HepG2 (cell line): ENCODE data around the gene MAPRE3. TPM values are rescaled to one million over a fixed set of nuclear protein-coding genes. Genes with fewer than 3 reads are reported as not detected.

Experiments used
- NFIC ChIP-seq: IDR thresholded peaks from 2 replicates; pipeline ENCODE4 v1.6.1; 2012; ENCODE audit warnings: mild to moderate bottlenecking, low read length, inconsistent platforms
- SAFB2 ChIP-seq: sonication (generic); formaldehyde crosslinking; IDR thresholded peaks from 2 replicates; pipeline ENCODE4 v1.5.1; 2020; ENCODE audit warnings: missing genetic modification reagents, low read depth, mild to moderate bottlenecking, borderline replicate concordance
- ZNF703 ChIP-seq: sonication (generic); formaldehyde crosslinking; IDR thresholded peaks from 2 replicates; pipeline ENCODE4 v1.5.1; 2020; ENCODE audit warnings: missing genetic modification reagents, mild to moderate bottlenecking, moderate library complexity, borderline replicate concordance
- polyA plus RNA-seq, 8 experiments: library from polyadenylated mRNA; depleted of rRNA in 3 of 8; stranded (reverse) in 7 of 8; unstranded in 1 of 8; fragments of >200 nt; fragmentation: Illumina TruSeq in 4 of 8; extraction: Trizol in 4 of 8; gene quantifications; 2 replicates each; pipeline versions ENCODE4 v1.2.1 to v1.2.3, GENCODE V29; 2011 to 2016; ENCODE audit warnings: low read depth in 4 of 8, missing spikeins in 1 of 8, mixed read lengths in 1 of 8; ENCODE audit not compliant: insufficient read depth in 1 of 8
- total RNA-seq, 5 experiments: library from RNA; depleted of rRNA; stranded (reverse); fragments of >200 nt; fragmentation: Illumina TruSeq; extraction: Trizol; gene quantifications; 2 replicates each; pipeline ENCODE4 v1.2.3, GENCODE V29; 2016; ENCODE audit warnings: low read depth in 1 of 5
- TF ChIP-seq, protein P1 (sequence below): sonication (generic); formaldehyde crosslinking; IDR thresholded peaks from 2 replicates; pipeline ENCODE4 v1.4.0; 2020; ENCODE audit warnings: missing genetic modification reagents, borderline replicate concordance
- TF ChIP-seq, protein P2 (sequence below): sonication (generic); formaldehyde crosslinking; IDR thresholded peaks from 2 replicates; pipeline ENCODE4 v1.8.0; 2022; ENCODE audit warnings: mild to moderate bottlenecking, missing genetic modification reagents, borderline replicate concordance
- TF ChIP-seq, protein P3 (sequence below): sonication (generic); formaldehyde crosslinking; IDR thresholded peaks from 2 replicates; pipeline ENCODE4 v1.9.0; 2021; ENCODE audit warnings: missing genetic modification reagents, borderline replicate concordance

Gene MAPRE3
- total and polyA plus RNA-seq, 2 of the 13 experiments (the other 11 are each of a cell fraction or from before 2014, with no cell fraction given) = 0.31 to 0.91 TPM

DNA sequence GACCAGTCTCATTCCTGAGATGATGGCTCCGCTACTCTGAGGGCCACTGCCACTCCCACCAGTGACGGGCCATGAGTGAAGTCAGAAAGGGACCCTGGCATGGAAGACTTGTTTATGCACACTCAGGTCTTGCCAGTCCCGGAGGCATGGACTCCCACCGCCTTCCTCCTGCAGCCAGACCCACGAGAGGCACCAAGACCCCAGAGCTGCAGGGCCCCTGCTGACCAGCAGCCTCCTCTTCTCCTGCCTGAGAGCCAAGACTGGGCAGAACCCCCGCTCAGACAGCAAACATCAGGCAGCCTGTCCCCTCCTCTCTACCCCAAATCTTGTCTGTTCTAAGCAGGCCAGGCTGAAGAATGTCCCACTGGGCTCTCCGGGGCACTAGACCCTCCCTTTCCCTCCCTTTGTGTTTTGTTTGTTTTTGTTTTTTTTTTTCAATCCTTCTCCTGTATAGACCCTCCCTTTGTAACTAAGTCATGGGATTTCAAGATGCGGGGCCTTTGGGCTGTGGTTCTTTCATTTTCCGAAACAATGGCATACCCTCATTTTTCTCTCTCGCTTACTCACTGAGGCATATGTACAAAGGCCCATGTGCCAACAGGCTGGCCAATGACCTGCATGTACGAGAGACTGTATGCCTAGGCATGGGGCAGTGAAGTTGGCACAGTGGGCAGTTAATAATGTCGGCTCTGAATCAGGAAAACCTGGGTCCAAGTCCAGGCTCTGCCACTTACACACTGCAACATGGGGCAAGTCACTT lies 24.3 kb upstream of the MAPRE3 start (continued):
- TF ChIP-seq, protein P1, sequence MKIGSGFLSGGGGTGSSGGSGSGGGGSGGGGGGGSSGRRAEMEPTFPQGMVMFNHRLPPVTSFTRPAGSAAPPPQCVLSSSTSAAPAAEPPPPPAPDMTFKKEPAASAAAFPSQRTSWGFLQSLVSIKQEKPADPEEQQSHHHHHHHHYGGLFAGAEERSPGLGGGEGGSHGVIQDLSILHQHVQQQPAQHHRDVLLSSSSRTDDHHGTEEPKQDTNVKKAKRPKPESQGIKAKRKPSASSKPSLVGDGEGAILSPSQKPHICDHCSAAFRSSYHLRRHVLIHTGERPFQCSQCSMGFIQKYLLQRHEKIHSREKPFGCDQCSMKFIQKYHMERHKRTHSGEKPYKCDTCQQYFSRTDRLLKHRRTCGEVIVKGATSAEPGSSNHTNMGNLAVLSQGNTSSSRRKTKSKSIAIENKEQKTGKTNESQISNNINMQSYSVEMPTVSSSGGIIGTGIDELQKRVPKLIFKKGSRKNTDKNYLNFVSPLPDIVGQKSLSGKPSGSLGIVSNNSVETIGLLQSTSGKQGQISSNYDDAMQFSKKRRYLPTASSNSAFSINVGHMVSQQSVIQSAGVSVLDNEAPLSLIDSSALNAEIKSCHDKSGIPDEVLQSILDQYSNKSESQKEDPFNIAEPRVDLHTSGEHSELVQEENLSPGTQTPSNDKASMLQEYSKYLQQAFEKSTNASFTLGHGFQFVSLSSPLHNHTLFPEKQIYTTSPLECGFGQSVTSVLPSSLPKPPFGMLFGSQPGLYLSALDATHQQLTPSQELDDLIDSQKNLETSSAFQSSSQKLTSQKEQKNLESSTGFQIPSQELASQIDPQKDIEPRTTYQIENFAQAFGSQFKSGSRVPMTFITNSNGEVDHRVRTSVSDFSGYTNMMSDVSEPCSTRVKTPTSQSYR (CRISPR knock-in tag) = no peak
- TF ChIP-seq, protein P2, sequence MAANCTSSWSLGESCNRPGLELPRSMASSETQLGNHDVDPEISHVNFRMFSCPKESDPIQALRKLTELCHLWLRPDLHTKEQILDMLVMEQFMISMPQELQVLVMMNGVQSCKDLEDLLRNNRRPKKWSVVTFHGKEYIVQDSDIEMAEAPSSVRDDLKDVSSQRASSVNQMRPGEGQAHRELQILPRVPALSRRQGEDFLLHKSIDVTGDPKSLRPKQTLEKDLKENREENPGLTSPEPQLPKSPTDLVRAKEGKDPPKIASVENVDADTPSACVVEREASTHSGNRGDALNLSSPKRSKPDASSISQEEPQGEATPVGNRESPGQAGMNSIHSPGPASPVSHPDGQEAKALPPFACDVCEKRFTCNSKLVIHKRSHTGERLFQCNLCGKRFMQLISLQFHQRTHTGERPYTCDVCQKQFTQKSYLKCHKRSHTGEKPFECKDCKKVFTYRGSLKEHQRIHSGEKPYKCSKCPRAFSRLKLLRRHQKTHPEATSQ (CRISPR knock-in tag) = no peak
- no peak for TF ChIP-seq SAFB2 (CRISPR knock-in tag)
- TF ChIP-seq, protein P3, sequence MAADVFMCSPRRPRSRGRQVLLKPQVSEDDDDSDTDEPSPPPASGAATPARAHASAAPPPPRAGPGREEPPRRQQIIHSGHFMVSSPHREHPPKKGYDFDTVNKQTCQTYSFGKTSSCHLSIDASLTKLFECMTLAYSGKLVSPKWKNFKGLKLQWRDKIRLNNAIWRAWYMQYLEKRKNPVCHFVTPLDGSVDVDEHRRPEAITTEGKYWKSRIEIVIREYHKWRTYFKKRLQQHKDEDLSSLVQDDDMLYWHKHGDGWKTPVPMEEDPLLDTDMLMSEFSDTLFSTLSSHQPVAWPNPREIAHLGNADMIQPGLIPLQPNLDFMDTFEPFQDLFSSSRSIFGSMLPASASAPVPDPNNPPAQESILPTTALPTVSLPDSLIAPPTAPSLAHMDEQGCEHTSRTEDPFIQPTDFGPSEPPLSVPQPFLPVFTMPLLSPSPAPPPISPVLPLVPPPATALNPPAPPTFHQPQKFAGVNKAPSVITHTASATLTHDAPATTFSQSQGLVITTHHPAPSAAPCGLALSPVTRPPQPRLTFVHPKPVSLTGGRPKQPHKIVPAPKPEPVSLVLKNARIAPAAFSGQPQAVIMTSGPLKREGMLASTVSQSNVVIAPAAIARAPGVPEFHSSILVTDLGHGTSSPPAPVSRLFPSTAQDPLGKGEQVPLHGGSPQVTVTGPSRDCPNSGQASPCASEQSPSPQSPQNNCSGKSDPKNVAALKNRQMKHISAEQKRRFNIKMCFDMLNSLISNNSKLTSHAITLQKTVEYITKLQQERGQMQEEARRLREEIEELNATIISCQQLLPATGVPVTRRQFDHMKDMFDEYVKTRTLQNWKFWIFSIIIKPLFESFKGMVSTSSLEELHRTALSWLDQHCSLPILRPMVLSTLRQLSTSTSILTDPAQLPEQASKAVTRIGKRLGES (CRISPR knock-in tag) = no peak
- no peak for TF ChIP-seq ZNF703 (CRISPR knock-in tag)
- TF ChIP-seq NFIC = no peak
